CD4-positive, alpha-beta T cell (primary cell): ENCODE results near the gene TNFRSF1B. TPM values are rescaled to one million over a fixed set of nuclear protein-coding genes. Genes with fewer than 3 reads are reported as not detected.

Experiments
- ATAC-seq: fragments of 200-7000 bp; cut with Tn5 transposase; one replicate; pipeline ENCODE4 v1.10.0; 2022; ENCODE audit warnings: mild to moderate bottlenecking; ENCODE audit not compliant: poor library complexity
- CTCF ChIA-PET: fragments of 350-600 bp; sonication (Branson Sonifier 250); formaldehyde crosslinking; loops from one replicate; lab custom pipeline; 2021; ENCODE audit warnings: antibody characterized with exemption, inconsistent platforms; lab: Charles Lee
- POLR2A ChIA-PET: fragments of 350-600 bp; sonication (Branson Sonifier 250); formaldehyde crosslinking; loops from one replicate; lab custom pipeline; 2021; ENCODE audit warnings: antibody characterized with exemption, inconsistent platforms; lab: Charles Lee
- DNase-seq, 14 experiments: peaks; one replicate each; pipeline ENCODE4 v3.0.0-alpha.2; 2013 to 2020; ENCODE audit warnings: mixed read lengths in 2 of 14
- H3K27ac ChIP-seq, 2 donors: one replicate each; pipeline versions ENCODE4 v1.5.1 to v1.7.0; 2013; ENCODE audit warnings: low read length in 2 of 2, low read depth in 1 of 2, mild to moderate bottlenecking in 1 of 2
- H3K27me3 ChIP-seq, 2 experiments: 1 replicate in 1 of 2; 2 replicates in 1 of 2; pipeline versions ENCODE4 v1.6.1 to v1.7.0; 2013; ENCODE audit warnings: low read length in 2 of 2, control low read depth in 1 of 2, mild to moderate bottlenecking in 1 of 2, moderate library complexity in 1 of 2; ENCODE audit not compliant: insufficient read depth in 2 of 2, control insufficient read depth in 1 of 2
- H3K36me3 ChIP-seq: one replicate; pipeline ENCODE4 v1.6.1; 2013; ENCODE audit warnings: low read length, control low read depth; ENCODE audit not compliant: insufficient read depth
- H3K4me1 ChIP-seq: one replicate; pipeline ENCODE4 v1.6.1; 2013; ENCODE audit warnings: low read length, control low read depth; ENCODE audit not compliant: insufficient read depth
- H3K4me3 ChIP-seq: one replicate; pipeline ENCODE4 v1.5.1; 2013; ENCODE audit warnings: mild to moderate bottlenecking, low read length, moderate library complexity
- H3K9me3 ChIP-seq, 2 experiments: 1 replicate in 1 of 2; 2 replicates in 1 of 2; pipeline versions ENCODE4 v1.6.1 to v1.7.0; 2013; ENCODE audit warnings: low read length in 2 of 2, mild to moderate bottlenecking in 2 of 2, control low read depth in 1 of 2, moderate library complexity in 1 of 2; ENCODE audit not compliant: control insufficient read depth in 1 of 2, insufficient read depth in 1 of 2
- H3K27ac Mint-ChIP-seq: one replicate; pipeline ENCODE4 v1.8.0; 2020; ENCODE audit warnings: mixed read lengths
- H3K27me3 Mint-ChIP-seq: one replicate; pipeline ENCODE4 v1.8.0; 2021; ENCODE audit warnings: mixed read lengths
- H3K36me3 Mint-ChIP-seq: one replicate; pipeline ENCODE4 v1.8.0; 2021; ENCODE audit warnings: low read depth, mixed read lengths
- H3K4me1 Mint-ChIP-seq: one replicate; pipeline ENCODE4 v1.8.0; 2021; ENCODE audit warnings: low read depth, mixed read lengths
- H3K4me3 Mint-ChIP-seq: one replicate; pipeline ENCODE4 v1.8.0; 2020; ENCODE audit warnings: mild to moderate bottlenecking, mixed read lengths
- H3K9me3 Mint-ChIP-seq: one replicate; pipeline ENCODE4 v1.8.0; 2020; ENCODE audit warnings: mixed read lengths
- CTCF ChIP-seq: fragments of 200-600 bp; IDR thresholded peaks from one replicate; pipeline ENCODE4 v1.8.0; 2022; ENCODE audit warnings: antibody characterized with exemption, mild to moderate bottlenecking
- intact Hi-C, 2 experiments: fragments of 100-400 bp; cut with DNase I in 1 of 2; cut with micrococcal nuclease in 1 of 2; formaldehyde crosslinking; loops; one replicate each; pipeline versions ENCODE4 v1.15.1 to v1.9.0; 2023 to 2025; cut with DNase I, micrococcal nuclease
- total RNA-seq, 174 experiments: library from RNA in 2 of 174; stranded (reverse) in 2 of 174; gene quantifications; one replicate each; pipeline ENCODE4 v1.2.3 and lab custom pipeline; 2021 to 2026

Gene TNFRSF1B
- total RNA-seq, 2 experiments from 2014 or later: 61.9 to 62.6 TPM

GRCh38 chr1:12185918-12186678, 19.3 kb downstream of the TNFRSF1B start:
- Mint-ChIP-seq H3K4me3 (no peak overlapping the region), H3K9me3 (no peaks in the 10 kb centered on the region), H3K4me1 (peaks cover 40% of the 10 kb centered on the region), H3K27ac (peak overlapping the region; percentile 55), H3K36me3 (peaks cover 41% of the 10 kb centered on the region), H3K27me3 (no peaks in the 10 kb centered on the region)
- DNase-seq: no peak
- Histone ChIP-seq H3K4me3 (no peak overlapping the region), H3K4me1 (peaks cover 83% of the 10 kb centered on the region), H3K9me3 (no peaks in the 10 kb centered on the region), H3K27me3 (no peaks in the 10 kb centered on the region), H3K36me3 (peaks cover 64% of the 10 kb centered on the region), H3K27ac (peak overlapping the region in 1 of 2 donors; percentile 14)
- no peak for TF ChIP-seq CTCF
- CTCF ChIA-PET: no interaction called here
- ATAC-seq: no peak
- POLR2A ChIA-PET: interaction anchor here (1.1 to 1.9 kb wide), 2 partner anchors 37 to 61 kb away, joined by 3 to 6 read pairs; no protein-coding TSS in a partner anchor
- intact Hi-C loops: no loop called here

GRCh38 chr1:12186679-12186985, 19.8 kb downstream of the TNFRSF1B start:
- Mint-ChIP-seq H3K27me3 (no peaks in the 10 kb centered on the region), H3K4me1 (peaks cover 40% of the 10 kb centered on the region), H3K9me3 (no peaks in the 10 kb centered on the region), H3K27ac (peak overlapping the region; percentile 55), H3K36me3 (peaks cover 45% of the 10 kb centered on the region), H3K4me3 (no peak overlapping the region)
- no peak for TF ChIP-seq CTCF
- ChIA-PET POLR2A (no interaction called here), CTCF (no interaction called here)
- no peak overlapping the region for H3K4me3 ChIP-seq
- DNase-seq: no peak
- no peaks in the 10 kb centered on the region for H3K9me3 ChIP-seq
- H3K27me3 ChIP-seq: no peaks in the 10 kb centered on the region
- H3K4me1 ChIP-seq: peaks cover 79% of the 10 kb centered on the region
- H3K36me3 ChIP-seq: peaks cover 64% of the 10 kb centered on the region
- intact Hi-C loops: no loop called here
- no peak for ATAC-seq
- peak overlapping the region; percentile 14 to 15 for H3K27ac ChIP-seq

GRCh38 chr1:12188115-12188514, 21.3 kb downstream of the TNFRSF1B start:
- Histone ChIP-seq H3K4me3 (no peak overlapping the region), H3K9me3 (no peaks in the 10 kb centered on the region), H3K4me1 (peaks cover 70% of the 10 kb centered on the region), H3K27ac (peak overlapping the region in 1 of 2 donors; percentile 37), H3K27me3 (no peaks in the 10 kb centered on the region), H3K36me3 (peaks cover 68% of the 10 kb centered on the region)
- CTCF ChIA-PET: interaction anchor here (1.0 kb wide), 1 partner anchor 64 kb away, joined by 4 read pairs; no protein-coding TSS in a partner anchor
- Mint-ChIP-seq H3K27ac (peak overlapping the region; percentile 43), H3K36me3 (peaks cover 52% of the 10 kb centered on the region), H3K4me3 (no peak overlapping the region), H3K27me3 (no peaks in the 10 kb centered on the region), H3K4me1 (peaks cover 26% of the 10 kb centered on the region), H3K9me3 (no peaks in the 10 kb centered on the region)
- POLR2A ChIA-PET: interaction anchor here (1.0 to 2.3 kb wide), 2 partner anchors 10 to 22 kb away, joined by 4 to 8 read pairs; no protein-coding TSS in a partner anchor
- no peak for ATAC-seq
- DNase-seq: no peak
- intact Hi-C loops: no loop called here
- no peak for TF ChIP-seq CTCF
